ENCODE measurements around the gene CHD2.

DNA sequence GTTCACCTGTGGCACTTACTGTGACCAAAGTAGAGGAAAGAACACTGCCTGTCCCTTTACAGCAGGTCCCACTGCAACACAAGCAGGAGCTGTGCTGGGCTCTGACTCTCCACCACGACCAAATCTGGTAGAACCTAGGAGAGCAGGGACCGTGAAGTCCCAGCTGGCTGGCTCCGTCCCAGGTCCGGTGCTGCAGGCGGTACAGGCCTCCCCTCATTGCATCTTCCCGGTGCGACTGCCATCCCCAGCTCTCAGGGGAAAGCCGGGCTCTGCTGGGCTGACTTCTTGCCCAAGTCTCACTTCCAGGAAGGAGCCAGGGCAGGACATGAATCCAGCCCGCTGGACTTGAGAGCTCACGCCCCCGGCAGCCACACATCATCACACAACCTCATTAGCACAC, 155.1 kb downstream of the CHD2 start:
- no peak for TF ChIP-seq CTCF (IDR thresholded peaks at IDR 0.05)
- no peak for TF ChIP-seq POLR2A (IDR thresholded peaks at IDR 0.05)
